Stimulated activated CD4-positive, alpha-beta T cell treated with anti-CD3 and anti-CD28 coated beads, TNF-alpha, amount 100 ng/mL, for 48 hours (primary cell): Measurements from ENCODE around the gene NEK1.
"Not testable (repeated sequence)": the region's sequence is repeated elsewhere in the genome, so short reads cannot be mapped to it uniquely, and the experiment has no call there.

ENCODE experiments used
- DNase-seq, 3 donors: peaks; one replicate each; pipeline ENCODE4 v3.0.0-alpha.2; 2020; ENCODE audit warnings: low read depth in 3 of 3

Gene NEK1

GRCh38 chr4:169601016-169601771 is 11.2 kb downstream of the NEK1 start:
- DNase-seq: no peak

GRCh38 chr4:169594560-169595195 is 17.7 kb downstream of the NEK1 start:
- DNase-seq: no peak

DNA sequence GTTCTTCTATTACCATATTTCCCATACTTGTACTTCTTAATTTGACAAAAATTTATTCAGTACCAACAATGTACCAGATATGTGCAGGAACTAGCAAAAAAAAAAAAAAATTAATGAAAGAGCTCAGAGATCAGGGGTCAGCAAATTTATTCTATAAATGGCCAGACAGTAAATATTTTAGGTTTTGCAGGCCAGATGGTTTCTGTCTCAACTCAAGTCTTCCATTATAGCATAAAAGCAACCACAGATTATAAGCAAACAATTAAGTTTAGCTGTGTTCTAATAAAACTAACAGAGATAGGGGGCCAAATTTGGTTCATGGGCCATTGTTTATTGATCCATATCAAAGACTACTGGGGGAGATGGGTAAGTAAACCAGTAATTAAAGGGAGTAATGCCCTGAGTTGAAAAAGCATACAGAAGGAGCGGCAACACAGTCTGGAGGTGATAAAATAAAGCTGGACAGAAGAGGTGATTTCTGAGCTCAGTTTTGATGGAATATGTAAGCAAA is 19.3 kb downstream of the NEK1 start:
- DNase-seq: no peak

- DNase-seq: no peak
Measured at GRCh38 chr4:169583563-169583962, 28.8 kb downstream of the NEK1 start.

- DNase-seq: no peak
Measured at GRCh38 chr4:169582706-169583105, 29.7 kb downstream of the NEK1 start.

DNA sequence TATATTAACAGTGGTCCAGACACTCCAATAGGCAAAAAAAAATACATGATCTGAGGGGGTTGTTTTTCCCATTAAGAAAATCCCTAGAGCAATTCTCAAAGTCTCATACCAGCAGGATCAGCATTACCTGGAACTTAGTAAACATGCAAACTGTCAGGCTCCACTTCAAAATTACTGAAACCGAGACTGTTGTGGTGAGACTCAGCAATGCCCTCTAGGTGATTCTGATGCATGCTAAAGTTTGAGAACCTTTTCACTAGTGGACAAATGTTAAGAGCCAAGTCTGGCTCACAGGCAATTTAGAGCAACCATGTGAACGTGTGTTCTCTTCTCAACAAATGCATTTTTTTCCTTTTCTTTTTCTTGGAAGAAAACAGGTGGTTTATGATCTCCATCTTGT is 30.2 kb downstream of the NEK1 start:
- no peak for DNase-seq

GRCh38 chr4:169573889-169574288 is 38.5 kb downstream of the NEK1 start:
- DNase-seq: no peak

DNA sequence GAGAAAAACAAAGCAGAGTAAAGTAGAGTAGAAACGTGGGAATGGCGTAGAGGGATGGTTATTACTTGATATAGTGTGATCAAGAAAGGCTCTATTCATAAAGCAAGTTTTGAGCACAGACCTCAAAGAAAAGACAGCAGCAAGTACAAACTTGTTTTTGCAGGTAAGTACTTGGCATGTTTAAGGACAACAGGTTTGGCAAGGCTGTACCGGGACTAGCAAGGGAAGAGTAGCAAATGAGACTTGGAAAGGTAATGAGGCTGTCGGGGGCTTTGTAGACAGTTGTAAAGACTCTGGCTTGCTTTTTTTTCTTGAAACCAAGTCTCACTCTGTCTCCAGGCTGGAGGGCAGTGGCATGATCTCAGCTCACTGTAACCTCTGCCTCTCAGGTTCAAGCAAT is 40.9 kb downstream of the NEK1 start:
- no peak for DNase-seq

DNA sequence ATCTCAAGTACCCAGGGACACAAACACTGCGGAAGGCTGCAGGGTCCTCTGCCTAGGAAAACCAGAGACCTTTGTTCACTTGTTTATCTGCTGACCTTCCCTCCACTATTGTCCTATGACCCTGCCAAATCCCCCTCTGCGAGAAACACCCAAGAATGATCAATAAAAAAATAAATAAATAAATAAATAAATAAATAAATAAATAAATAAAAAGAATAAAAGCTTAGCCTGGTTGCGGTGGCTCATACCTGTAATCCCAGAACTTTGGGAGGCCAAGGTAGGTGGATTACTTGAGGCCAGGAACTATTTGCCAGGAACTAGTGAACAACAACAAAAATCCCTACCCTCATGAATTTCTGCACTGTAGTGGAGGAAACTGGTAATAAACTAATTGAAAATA is 41.4 kb downstream of the NEK1 start:
- DNase-seq: not testable (repeated sequence)

GRCh38 chr4:169570266-169570665 is 42.1 kb downstream of the NEK1 start:
- DNase-seq: not testable (repeated sequence)

DNA sequence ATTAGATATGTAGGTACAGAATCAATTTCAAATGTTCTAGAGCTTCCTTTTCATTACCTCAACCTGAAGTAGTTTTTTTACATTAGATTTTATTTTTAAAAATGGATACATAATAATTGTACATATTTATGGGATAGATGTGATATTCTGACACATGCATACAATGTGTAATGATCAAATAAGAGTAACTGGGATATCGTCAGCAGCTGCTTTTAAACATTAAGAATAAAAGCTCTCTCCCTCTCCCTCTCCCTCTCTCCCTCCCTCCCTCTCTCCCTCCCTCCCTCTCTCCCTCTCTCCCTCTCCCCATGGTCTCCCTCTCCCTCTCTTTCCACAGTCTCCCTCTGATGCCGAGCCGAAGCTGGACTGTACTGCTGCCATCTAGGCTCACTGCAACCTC is 43.2 kb downstream of the NEK1 start:
- not testable (repeated sequence) for DNase-seq

DNA sequence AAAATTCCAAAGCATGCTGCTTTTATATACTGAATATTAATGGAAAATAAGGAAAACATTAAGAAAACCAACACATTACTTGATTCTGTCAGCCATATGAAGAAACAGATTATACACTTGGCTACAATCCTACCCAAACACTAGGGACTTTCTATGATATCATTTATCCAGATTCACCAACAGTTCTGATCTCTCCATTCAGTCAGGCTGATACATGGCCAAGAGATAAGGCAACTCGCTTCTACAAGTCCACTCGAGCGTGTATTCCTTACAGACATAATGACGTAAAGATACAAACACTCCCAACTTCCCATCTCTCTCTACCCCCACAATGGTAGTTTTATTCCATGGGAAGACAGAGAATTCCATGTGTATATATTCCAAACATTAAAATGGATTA is 44.5 kb downstream of the NEK1 start:
- DNase-seq: no peak

DNA sequence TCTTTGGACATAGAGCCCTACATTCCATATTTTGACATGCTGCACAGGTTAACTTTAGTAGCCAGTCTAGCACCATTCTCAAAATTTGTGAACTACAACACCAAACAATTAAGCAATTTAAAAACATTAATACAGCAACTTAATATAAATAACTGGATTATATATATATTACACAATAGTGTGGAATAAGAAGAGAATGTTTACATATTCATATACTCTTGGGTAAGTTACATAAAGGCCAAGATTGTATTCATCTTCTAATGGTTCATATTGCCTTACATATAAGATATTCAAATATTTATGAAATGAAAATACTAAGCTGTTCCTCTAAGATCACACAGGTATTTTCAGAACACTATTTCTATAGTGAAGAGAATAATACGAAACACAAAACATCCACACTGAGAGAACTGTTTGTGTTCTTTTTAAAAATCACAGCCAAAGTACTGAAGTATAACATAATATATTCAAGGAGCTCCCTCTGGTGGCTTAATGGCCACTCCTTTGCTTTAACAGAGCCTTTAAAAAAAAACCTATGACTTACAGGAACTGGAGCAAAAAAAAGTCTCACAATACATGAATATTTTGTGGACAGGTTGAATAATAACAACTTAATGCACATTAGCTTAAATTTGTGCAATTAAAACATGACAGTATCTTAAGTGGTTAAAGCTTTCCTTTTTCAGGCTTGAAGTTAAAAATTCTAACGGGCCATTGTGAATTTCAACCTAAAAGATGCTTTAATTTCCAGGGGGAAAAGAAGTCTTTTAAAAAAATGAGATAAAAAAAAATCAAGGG is 46.2 kb downstream of the NEK1 start:
- DNase-seq: peak in 1 of 3 donors; percentile 12

GRCh38 chr4:169565606-169566005 is 46.8 kb downstream of the NEK1 start:
- no peak for DNase-seq

- no peak for DNase-seq
Measured at GRCh38 chr4:169557061-169557636, 55.2 kb downstream of the NEK1 start.

GRCh38 chr4:169546548-169546947 is 65.8 kb downstream of the NEK1 start:
- not testable (repeated sequence) for DNase-seq

DNA sequence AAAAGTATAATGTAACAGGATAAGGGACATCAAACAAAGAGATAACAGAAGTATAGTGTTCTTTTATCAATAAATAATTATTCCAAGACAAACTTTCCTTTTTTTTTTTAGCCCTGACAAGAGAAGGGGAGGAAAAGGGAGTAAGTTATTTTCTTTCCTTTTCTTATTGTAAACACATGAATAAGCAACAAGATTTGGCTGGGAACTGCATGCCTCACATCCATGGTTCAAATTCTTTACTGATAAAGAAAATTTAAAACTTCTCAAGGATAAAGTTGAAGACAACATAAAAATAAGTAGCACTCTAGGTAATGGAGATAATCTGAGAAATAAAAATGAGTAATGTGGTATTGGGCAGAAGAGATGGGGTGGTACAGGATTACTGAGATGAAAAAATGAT is 71.6 kb downstream of the NEK1 start:
- DNase-seq: no peak

GRCh38 chr4:169530048-169530447 is 82.3 kb downstream of the NEK1 start:
- no peak for DNase-seq

- DNase-seq: no peak
Measured at GRCh38 chr4:169523796-169524195, 88.6 kb downstream of the NEK1 start.

DNA sequence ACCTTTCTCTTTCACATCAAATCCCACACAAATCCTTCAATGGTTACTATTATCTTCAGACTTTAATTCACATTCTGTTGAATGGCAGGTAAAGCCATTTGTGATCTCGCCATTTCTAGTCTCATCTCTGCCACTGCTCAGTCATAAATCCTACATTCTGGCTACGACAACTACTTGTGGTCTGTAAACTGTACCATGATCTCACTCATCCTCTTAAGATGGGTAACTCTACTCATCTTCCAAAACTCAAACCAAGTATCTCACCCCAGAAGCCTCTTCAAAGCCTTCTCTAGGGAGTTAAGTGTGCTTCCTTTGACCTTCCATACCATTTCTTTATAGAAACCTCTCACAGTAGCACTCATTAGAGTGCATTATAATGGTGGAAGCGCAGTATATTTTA is 101.8 kb downstream of the NEK1 start:
- DNase-seq: no peak

DNA sequence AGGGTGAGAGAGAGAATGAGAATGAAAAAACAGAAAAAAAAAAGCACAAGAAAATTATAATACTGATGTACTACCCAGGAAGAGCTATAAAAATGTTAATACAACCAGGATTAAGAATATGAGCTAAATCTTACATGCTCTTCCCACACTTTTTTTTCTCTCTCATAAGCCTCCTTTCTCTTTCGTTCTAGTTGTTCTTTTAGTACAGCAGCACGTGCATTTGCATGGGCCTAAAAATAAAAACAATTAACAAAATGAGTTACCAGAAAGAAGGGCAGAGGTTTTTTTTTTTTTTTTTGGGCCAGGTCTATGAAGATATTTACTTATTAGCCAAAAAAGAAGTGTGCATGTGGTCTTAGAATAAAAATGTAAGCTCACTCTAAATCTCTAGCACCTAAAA is 105.5 kb downstream of the NEK1 start:
- DNase-seq: no peak

DNA sequence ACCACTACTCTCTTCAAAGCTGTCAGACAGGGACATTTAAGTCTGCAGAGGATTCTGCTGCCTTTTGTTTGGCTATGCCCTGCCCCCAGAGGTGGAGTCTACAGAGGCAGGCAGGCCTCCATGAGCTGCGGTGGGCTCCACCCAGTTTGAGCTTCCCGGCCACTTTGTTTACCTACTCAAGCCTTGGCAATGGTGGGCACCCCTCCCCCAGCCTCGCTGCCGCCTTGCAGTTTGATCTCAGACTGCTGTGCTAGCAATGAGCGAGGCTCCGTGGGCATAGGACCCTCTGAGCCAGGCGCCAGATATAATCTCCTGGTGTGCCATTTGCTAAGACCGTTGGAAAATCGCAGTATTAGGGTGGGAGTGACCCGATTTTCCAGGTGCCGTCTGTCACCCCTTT is 112.5 kb downstream of the NEK1 start:
- DNase-seq: not testable (repeated sequence)
